HCT116 (cell line): ENCODE measurements around the gene IMPDH1.

ENCODE experiments used
- EGR1 ChIP-seq: IDR thresholded peaks from 2 replicates; pipeline ENCODE4 v1.6.1; 2012; ENCODE audit warnings: low read depth
- JUND ChIP-seq: IDR thresholded peaks from 2 replicates; pipeline ENCODE4 v1.6.1; 2012
- POLR2A ChIP-seq: IDR thresholded peaks from 2 replicates; pipeline ENCODE4 v1.7.0; 2011; ENCODE audit warnings: borderline replicate concordance; ENCODE audit not compliant: insufficient read depth, insufficient read length; ENCODE audit errors: extremely low read depth
- TCF7L2 ChIP-seq: IDR thresholded peaks from 2 replicates; pipeline ENCODE4 v1.7.0; 2011; ENCODE audit warnings: borderline replicate concordance, inconsistent platforms; ENCODE audit not compliant: insufficient read depth, insufficient read length; ENCODE audit errors: extremely low read depth
- ZFX ChIP-seq: fragments of 450-650 bp; IDR thresholded peaks from 2 replicates; pipeline ENCODE4 v1.6.1; 2017
- ZNF274 ChIP-seq: fragments of 200-500 bp; sonication (Bioruptor generic); IDR thresholded peaks from 2 replicates; pipeline ENCODE4 v1.6.1; 2014; ENCODE audit warnings: mild to moderate bottlenecking, low read depth, low read length, inconsistent platforms

DNA sequence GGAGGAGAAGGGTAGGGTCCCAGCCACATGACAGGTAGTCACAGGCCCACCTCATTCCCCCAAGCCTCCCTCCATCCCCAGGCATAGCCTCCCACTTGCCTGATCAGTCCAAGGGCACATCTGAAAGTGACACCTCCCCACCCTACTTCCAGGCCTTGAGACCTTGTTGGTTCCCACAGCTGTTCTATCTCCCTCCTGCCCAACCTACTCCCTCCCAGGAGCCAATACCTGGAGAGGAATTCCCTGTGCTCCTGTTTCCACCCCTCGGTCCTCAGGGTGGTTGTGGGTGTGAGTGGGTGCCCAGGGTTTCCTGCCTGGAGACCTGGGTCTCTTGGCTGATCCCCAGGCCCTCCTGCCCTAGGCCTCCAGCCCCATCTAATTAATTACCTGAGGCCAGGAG lies 11.6 kb upstream of the IMPDH1 start:
- TF ChIP-seq ZNF274 (no peak), ZFX (no peak), EGR1 (no peak), POLR2A (no peak), TCF7L2 (no peak), JUND (no peak)
